AG09309 (cell line): ENCODE measurements around the gene STK38.

Experiments used
- DNase-seq: peaks from one replicate; pipeline ENCODE4 v3.0.0-alpha.2; 2010; ENCODE audit warnings: low read depth
- H3K4me3 ChIP-seq: 2 replicates; pipeline ENCODE4 v1.5.1; 2011; ENCODE audit warnings: mild to moderate bottlenecking, low read depth, low read length, moderate library complexity; ENCODE audit not compliant: control insufficient read depth
- CTCF ChIP-seq: IDR thresholded peaks from 2 replicates; pipeline ENCODE4 v1.5.1; 2011; ENCODE audit warnings: mild to moderate bottlenecking, low read depth, low read length, inconsistent platforms; ENCODE audit not compliant: insufficient read depth, control insufficient read depth; ENCODE audit errors: missing control alignments

The STK38 gene

GRCh38 chr6:36555750-36556252 lies 8.5 kb upstream of the STK38 start:
- no peak for TF ChIP-seq CTCF
- H3K4me3 ChIP-seq = no peak overlapping the region
- no peak for DNase-seq

DNA sequence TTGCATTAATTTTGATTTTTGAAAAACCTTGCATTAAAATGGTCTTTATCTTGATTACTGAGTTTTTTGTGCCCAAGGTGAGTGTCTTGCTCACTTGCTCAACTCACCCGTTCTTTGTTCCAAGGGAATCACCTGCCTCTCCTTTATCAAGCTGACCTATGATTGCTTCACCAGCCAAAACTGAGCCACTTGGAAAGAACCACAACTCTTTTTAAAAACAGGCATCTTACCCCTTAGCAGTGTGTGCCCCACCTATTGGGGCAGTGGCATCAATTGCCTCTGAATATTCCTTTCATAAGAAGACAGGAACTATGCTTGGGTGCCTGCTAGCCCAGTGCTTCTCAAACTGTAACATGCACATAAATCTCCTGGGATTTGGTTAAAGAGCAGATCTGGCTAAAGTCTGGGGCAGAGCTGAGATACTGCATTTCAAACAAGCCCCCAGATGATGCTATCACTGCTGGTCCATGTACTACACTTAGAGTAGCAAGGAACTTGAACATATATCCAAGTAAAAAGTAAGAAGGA lies 3.3 kb upstream of the STK38 start:
- TF ChIP-seq CTCF = no peak
- H3K4me3 ChIP-seq = no peak overlapping the region
- no peak for DNase-seq

GRCh38 chr6:36548401-36548743 lies 1.1 kb upstream of the STK38 start:
- H3K4me3 ChIP-seq = no peak overlapping the region
- no peak for TF ChIP-seq CTCF
- DNase-seq = no peak

GRCh38 chr6:36547646-36548400 lies 544 bp upstream of the STK38 start:
- H3K4me3 ChIP-seq = no peak overlapping the region; the same call in 1 of the 2 replicates
- no peak for TF ChIP-seq CTCF
- no peak for DNase-seq

DNA sequence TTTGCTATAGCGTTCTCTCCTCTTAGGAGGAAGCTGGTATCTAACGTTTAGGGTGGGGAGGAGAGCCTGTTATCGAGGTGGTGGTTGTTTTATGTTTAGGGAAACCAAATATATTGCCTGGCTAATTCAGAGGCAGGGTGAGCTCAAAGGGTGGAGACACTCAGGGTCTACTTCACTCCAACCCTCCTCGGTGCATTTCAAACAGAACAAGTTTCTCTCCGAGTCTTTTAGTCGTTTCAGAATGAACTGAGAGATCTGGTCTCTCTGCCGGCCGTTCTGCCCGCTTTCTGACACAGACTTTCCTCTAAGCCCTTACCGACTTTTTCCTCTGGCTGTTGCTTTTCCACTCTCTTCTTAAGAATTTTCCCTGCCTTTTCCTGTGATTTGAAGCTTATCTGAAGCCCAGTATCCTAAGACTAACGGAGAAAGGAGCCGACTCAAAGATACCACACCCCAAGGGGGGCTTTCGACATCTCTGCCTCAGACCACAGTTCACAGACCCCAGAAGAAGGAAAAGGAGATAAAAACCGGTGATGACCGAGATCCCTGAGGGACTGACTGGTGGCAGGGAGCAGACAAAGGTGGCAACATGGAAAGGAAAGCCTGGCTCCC lies 865 bp downstream of the STK38 start:
- H3K4me3 ChIP-seq = peak overlapping the region; percentile 100
- no peak for TF ChIP-seq CTCF
- no peak for DNase-seq

GRCh38 chr6:36545767-36546307 lies 1.4 kb downstream of the STK38 start:
- no peak for DNase-seq
- H3K4me3 ChIP-seq = peak overlapping the region; percentile 100
- TF ChIP-seq CTCF = no peak
